Stromal cell of bone marrow (primary cell): Measurements from ENCODE around the gene VARS1.

Source experiments
- DNase-seq: peaks from one replicate; pipeline ENCODE4 v3.0.0-alpha.2; 2012; ENCODE audit warnings: low read depth

Gene VARS1

GRCh38 chr6:31771992-31772358, 23.6 kb downstream of the VARS1 start:
- DNase-seq, result no peak

GRCh38 chr6:31770860-31771259, 24.7 kb downstream of the VARS1 start:
- no peak for DNase-seq

DNA sequence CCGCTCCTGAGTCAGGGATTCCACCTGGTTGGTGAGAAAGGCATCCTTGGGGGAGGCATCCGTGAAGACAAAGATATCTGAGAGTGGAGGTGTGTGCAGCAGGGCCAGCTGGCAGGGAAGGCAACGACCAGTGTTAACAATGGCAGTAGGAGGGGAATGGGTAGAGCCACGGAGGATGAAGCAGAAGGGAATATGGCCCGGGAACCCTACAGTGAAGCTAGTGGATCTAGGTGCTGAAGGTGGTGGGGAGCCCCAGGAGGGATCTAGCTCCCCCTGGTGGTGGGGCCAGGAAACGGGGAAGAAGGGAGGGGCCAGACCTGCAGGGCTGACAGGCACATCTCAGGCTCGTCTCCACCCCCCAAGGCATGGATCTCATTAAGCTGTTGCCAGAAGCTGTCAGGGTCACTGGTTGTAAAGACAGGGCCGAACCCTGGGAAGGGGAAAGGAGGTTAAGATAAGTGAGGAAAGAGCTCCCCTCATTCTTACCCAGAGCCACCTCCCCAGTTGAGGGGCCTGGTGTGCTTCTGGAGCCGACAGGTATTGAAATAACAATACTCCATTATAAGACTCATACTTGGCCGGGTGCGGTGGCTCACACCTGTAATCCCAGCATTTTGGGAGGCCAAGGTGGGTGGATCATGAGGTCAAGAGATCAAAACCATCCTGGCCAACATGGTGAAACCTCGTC, 25.7 kb downstream of the VARS1 start:
- no peak for DNase-seq

- no peak for DNase-seq
These were observed 26.9 kb downstream of the VARS1 start for GRCh38 chr6:31768363-31769257.

DNA sequence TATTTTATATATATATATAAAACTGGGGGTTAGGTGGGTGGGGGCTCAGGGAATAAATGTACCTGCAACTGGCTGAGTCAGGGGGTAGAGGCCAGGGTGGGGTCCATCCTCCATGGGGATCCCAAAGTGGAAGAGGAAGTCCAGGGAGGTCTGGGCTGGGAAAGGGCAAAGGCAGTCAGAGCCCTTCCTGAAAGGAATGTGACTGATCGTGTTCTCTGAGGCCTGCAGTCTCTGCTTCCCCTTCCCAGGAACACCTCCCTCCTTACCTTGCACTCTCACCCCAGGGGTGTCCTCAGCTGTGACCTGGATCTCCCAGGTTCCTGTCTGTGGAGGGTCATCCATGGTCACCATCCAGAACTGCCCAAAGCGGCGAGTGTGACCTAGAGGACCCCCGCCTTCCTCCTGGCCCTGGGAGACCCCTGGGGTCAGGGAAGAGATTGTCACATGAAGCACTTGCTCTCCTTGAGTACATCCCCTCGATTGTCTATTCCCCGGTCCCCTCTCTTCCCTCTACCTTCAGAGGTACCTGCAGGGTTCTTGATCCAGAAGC, 28.4 kb downstream of the VARS1 start:
- DNase-seq, result no peak

GRCh38 chr6:31765910-31766794, 29.4 kb downstream of the VARS1 start:
- DNase-seq, result no peak

DNA sequence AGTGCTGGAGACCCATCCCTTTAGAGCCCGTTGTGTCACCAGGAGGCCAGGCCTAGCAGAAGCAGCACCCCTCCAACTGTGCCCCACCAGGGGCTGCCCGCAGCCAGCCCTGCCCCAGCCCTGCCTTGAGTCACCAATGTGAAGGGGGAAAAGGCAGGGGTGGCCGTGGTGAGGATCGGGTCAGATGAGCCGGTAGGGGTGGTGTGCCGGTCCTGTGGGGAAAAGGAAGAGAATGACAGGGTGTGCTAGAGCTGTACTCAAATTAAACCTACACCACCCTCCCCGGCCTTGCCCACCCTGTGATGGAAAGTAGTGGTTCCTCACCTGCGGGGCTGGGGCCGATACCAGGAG, 30.0 kb downstream of the VARS1 start:
- DNase-seq, result no peak

DNA sequence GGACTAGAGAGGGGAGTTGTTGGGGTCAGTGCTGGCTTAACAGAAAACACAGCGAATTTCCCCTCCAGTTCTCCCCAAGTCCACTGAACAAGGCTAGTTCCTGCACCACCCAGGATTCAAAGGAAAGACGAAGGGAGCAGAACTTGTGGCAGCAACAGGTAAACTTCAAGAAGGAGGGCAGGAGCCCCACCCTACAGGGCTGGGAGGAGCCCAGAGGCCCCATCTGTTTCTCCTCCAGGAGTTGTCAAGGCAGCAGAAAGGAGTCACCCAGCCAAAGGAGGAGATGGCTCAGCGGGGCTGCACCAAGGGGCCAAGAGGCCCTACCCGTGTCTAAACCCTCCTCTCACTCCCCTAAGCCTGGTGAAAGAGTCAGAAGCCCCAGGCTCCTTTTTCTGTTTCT, 31.4 kb downstream of the VARS1 start:
- no peak for DNase-seq

GRCh38 chr6:31763619-31763940, 32.0 kb downstream of the VARS1 start:
- peak; percentile 57 for DNase-seq

DNA sequence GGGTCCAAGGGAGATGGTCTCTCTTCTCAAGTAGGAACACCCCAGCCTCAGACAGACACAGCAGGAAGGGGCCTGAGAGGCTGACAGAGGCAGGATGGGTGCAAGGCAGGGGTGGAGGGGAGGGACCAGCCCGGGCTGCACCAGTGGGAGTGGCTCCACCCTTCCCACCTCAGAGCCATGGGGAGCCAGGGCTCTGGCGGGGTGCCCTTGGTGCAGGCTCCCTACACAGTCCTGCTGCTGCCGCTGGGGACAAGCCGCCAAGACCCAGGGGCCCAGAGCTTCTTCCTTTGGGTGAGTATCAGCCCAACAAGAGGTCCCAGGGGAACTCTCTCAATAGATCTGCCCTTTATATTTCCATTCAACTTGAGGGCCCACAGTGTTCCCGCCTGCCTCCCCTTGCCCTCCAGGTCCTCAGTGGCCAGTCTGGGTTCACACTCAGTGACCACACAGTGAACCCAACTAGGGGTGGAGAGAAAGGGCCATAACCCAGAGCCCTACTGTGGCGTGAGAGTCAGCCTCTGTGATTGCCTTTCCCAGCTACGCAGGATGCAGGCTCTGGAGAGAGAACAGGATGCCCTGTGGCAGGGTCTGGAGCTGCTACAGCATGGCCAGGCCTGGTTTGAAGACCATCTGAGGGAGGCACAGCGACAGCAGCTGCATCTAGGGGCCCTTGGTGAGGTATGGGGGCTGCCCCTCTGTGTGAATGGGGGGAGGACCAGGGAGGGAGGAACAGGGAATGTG, 32.5 kb downstream of the VARS1 start:
- no peak for DNase-seq

DNA sequence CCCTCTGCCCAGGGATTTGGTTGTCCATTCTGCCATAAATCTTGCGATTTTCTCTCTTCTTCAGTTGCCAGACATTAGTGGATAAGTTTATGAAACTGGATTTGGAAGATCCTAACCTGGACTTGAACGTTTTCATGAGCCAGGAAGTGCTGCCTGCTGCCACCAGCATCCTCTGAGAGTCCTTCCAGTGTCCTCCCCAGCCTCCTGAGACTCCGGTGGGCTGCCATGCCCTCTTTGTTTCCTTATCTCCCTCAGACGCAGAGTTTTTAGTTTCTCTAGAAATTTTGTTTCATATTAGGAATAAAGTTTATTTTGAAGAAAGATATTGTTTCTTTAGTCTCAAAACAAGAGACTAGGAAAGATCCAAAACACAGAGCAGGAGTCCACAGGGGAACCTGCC, 33.2 kb downstream of the VARS1 start, which contains the start of gene SAPCD1:
TSS of gene SAPCD1 (plus strand) at position 301 of the 400 bp plus-strand sequence. CDS start 399 bp downstream, outside the sequence.
- DNase-seq, result no peak

DNA sequence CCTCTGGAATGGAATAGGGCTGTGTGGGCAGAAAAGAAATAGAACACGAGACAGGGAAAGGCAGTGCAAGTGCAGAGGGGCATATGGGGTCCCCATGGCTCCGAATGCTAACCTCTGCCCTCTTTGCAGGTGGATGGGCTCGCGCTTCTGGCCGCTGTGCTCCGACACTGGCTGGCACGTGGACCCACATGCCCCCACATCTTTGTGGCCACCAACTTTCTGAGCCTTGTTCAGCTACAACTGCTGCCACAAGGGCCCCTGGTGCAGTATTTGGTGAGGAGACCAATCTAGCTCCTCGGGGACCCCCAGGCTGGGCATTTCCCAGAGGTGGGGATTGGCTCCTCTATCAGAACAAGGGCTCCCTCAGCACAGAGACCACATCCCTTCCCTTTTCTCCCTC, 34.2 kb downstream of the VARS1 start:
- no peak for DNase-seq

DNA sequence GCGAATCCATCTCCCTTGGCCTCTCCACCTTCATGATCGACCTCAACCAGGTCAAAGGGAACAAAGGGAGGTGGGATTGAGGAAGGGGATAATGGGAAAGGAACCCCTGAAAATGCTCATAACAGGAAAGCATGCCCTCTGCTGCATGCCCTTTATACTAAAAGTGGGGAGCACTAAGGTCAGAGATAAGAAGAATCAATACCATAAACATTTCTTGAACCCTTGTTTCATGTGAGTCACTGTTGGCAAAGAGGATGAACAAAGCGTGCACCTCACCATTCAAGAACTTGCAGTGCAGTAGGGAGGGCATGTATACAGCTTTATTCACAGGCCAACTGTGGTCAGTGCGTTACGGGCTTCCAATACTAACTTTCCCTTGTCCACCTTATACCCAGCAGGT, 34.8 kb downstream of the VARS1 start:
- no peak for DNase-seq

DNA sequence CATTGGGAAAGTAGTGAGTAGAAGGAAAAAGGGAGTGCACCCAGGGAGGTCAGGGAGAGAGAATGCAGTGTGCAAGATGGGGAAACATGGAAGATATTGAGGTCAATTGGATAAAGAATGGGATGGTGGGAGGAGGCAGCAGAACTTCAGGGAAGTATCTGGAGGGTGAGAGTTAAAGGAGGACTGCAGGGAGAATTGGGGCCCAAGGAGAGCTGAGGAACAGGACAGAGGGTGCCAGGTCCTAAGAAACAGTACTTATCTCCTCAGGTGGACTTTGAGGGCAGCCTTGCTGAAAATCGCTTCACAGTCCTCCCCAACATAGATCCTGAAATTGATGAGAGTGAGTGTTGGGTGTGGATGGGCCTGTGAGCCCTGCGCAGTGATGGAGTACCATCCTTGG, 37.3 kb downstream of the VARS1 start:
- DNase-seq, result no peak

DNA sequence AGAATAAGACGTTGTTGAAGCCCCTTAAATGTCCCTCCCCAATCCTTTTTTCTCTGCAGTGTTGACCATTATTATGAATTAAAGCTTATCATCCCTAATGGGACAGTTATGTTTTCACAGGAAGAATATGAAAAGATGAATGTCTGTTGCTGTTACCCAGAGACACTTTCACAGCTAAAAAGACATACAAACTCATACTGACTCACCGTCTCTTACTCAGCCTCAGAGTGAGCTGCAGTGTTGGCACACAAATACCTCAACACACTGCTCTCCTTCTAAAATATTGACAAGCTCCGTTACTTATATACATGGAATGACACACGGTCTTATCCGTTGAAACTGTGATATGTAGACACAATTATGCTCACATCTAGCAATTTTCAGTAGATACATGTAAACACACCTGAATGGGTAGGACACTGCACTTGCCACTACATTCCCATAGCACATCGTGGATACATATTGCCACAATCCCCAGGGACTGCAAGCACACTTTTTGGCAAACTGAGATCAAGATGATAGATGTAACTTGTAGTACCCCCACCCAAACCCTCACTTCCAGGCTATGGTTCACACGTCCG, 42.7 kb downstream of the VARS1 start:
- DNase-seq, result peak; percentile 80

- DNase-seq, result no peak
These were observed 45.0 kb downstream of the VARS1 start for GRCh38 chr6:31750411-31751022.

DNA sequence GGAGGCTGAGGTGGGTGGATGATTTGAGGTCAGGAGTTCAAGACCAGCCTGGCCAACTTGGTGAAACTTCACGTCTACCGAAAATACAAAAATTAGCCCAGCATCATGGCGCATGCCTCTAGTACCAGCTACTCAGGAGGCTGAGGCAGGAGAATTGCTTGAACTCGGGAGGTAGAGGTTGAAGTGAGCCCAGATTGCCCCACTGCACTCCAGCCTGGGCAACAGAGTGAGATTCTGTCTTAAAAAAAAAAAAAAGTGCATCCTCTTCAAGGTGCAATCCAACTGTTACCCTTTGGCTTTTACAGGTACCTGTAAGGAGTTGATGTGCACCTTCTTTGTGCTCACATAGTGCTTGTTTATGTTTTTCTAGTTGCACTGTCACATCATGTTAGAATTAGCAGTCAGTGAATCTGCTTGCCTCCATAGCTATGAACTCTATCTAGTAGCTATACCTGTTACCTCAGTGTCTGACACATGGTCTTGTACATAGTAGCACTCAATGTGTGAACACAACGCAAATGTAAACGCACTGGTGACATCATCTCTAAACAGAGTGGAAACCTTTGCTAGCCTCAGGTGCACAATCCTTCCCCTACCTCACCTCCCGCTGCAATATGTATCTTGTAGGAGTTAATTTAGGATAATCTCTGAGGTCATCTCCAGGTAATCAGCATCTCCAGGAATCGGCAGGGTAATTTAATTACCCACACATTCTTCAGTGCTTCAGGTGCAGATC, 46.1 kb downstream of the VARS1 start:
- no peak for DNase-seq
